IMR-90 (cell line): ENCODE data around the gene INTS3. TPM values are rescaled to one million over a fixed set of nuclear protein-coding genes. Genes with fewer than 3 reads are reported as not detected.
A peak's percentile ranks its signal among the peaks of the same experiment; 100 is the strongest.

Experiments used
- ATAC-seq: fragments of 200-7000 bp; cut with Tn5 transposase; 2 replicates; pipeline ENCODE4 v1.9.1; 2020; ENCODE audit warnings: low read depth, mild to moderate bottlenecking, moderate library complexity
- Bru-seq: library from RNA; stranded (reverse); fragments of 400-500 nt; gene quantifications from one replicate; lab custom pipeline; 2021; lab: Mats Ljungman, UMichigan
- BruChase-seq, 2 experiments: library from RNA; stranded (reverse); fragments of 400-500 nt; gene quantifications; one replicate each; lab custom pipeline; 2021; lab: Mats Ljungman, UMichigan
- BruUV-seq: library from RNA; stranded (reverse); fragments of 400-500 nt; replicated peaks from 2 replicates; lab custom pipeline; 2021; lab: Mats Ljungman, UMichigan
- CTCF ChIA-PET: fragments of 300-600 bp; formaldehyde crosslinking; extraction: SDS; loops from one replicate; lab custom pipeline; 2021; ENCODE audit warnings: antibody characterized with exemption; lab: Yijun Ruan, JAX
- POLR2A ChIA-PET: fragments of 300-600 bp; sonication (Branson Sonifier 250); formaldehyde crosslinking; loops from one replicate; lab custom pipeline; 2022; ENCODE audit warnings: antibody characterized with exemption; ENCODE audit not compliant: unreplicated experiment; lab: Charles Lee
- DNase-seq: peaks from one replicate; pipeline ENCODE4 v3.0.0; 2013
- H2AFZ ChIP-seq: replicated peaks from 2 replicates; pipeline ENCODE3; 2013; ENCODE audit warnings: low read length, mild to moderate bottlenecking; ENCODE audit not compliant: poor library complexity
- H2AK5ac ChIP-seq: 2 replicates; pipeline ENCODE4 v1.6.1; 2013; ENCODE audit warnings: low read depth, low read length, inconsistent platforms
- H2AK9ac ChIP-seq: replicated peaks from 2 replicates; pipeline ENCODE3; 2013; ENCODE audit warnings: mild to moderate bottlenecking, low read depth, low read length, moderate library complexity; ENCODE audit not compliant: poor library complexity
- H2BK120ac ChIP-seq: 2 replicates; pipeline ENCODE4 v1.6.1; 2013; ENCODE audit warnings: low read depth, low read length, inconsistent platforms
- H2BK15ac ChIP-seq: 3 replicates; pipeline ENCODE4 v1.6.1; 2013; ENCODE audit warnings: low read depth, low read length, inconsistent platforms
- H2BK20ac ChIP-seq: 2 replicates; pipeline ENCODE4 v1.6.1; 2013; ENCODE audit warnings: low read depth, mild to moderate bottlenecking, inconsistent platforms, low read length, moderate library complexity
- H2BK5ac ChIP-seq: 2 replicates; pipeline ENCODE4 v1.6.1; 2013; ENCODE audit warnings: mild to moderate bottlenecking, low read depth, low read length, inconsistent platforms; ENCODE audit not compliant: poor library complexity, severe bottlenecking
- H3K14ac ChIP-seq: replicated peaks from 2 replicates; pipeline ENCODE4 v1.6.1; 2013; ENCODE audit warnings: low read depth, low read length, inconsistent platforms
- H3K18ac ChIP-seq: 2 replicates; pipeline ENCODE4 v1.6.1; 2013; ENCODE audit warnings: low read depth, low read length, control low read depth
- H3K23ac ChIP-seq: 2 replicates; pipeline ENCODE4 v1.6.1; 2013; ENCODE audit warnings: low read depth, low read length, inconsistent platforms
- H3K27ac ChIP-seq: 2 replicates; pipeline ENCODE4 v1.5.1; 2013; ENCODE audit warnings: mild to moderate bottlenecking, control low read depth, low read length; ENCODE audit not compliant: insufficient read depth
- H3K27me3 ChIP-seq: 2 replicates; pipeline ENCODE4 v1.6.1; 2013; ENCODE audit warnings: low read length; ENCODE audit not compliant: control insufficient read depth, insufficient read depth
- H3K36me3 ChIP-seq: 2 replicates; pipeline ENCODE4 v1.6.1; 2013; ENCODE audit warnings: low read length, mixed read lengths; ENCODE audit not compliant: control insufficient read depth, insufficient read depth
- H3K4ac ChIP-seq: 2 replicates; pipeline ENCODE4 v1.6.1; 2013; ENCODE audit warnings: low read depth, low read length, inconsistent platforms
- H3K4me1 ChIP-seq: 2 replicates; pipeline ENCODE4 v1.6.1; 2013; ENCODE audit warnings: low read length, mixed read lengths; ENCODE audit not compliant: control insufficient read depth, insufficient read depth
- H3K4me2 ChIP-seq: 2 replicates; pipeline ENCODE4 v1.6.1; 2013; ENCODE audit warnings: low read depth, mild to moderate bottlenecking, control low read depth, low read length, moderate library complexity
- H3K4me3 ChIP-seq: 2 replicates; pipeline ENCODE4 v1.5.1; 2013; ENCODE audit warnings: low read depth, mild to moderate bottlenecking, control low read depth, low read length, moderate library complexity; ENCODE audit not compliant: insufficient read depth
- H3K56ac ChIP-seq: 2 replicates; pipeline ENCODE4 v1.6.1; 2013; ENCODE audit warnings: low read length, inconsistent platforms; ENCODE audit not compliant: insufficient read depth; ENCODE audit errors: extremely low read depth
- H3K79me1 ChIP-seq, 2 experiments: 2 replicates each; pipeline ENCODE4 v1.6.1; 2013; ENCODE audit warnings: low read length in 2 of 2, inconsistent platforms in 1 of 2, low read depth in 1 of 2
- H3K9ac ChIP-seq: 2 replicates; pipeline ENCODE4 v1.6.1; 2013; ENCODE audit warnings: low read depth, low read length, control low read depth
- H3K9me1 ChIP-seq: 2 replicates; pipeline ENCODE4 v1.6.1; 2013; ENCODE audit warnings: low read length, inconsistent platforms; ENCODE audit not compliant: insufficient read depth
- H3K9me3 ChIP-seq: 2 replicates; pipeline ENCODE4 v1.6.1; 2013; ENCODE audit warnings: low read length; ENCODE audit not compliant: control insufficient read depth, insufficient read depth
- H4K20me1 ChIP-seq: 2 replicates; pipeline ENCODE4 v1.6.1; 2013; ENCODE audit warnings: low read length, inconsistent platforms; ENCODE audit not compliant: insufficient read depth
- H4K5ac ChIP-seq: 2 replicates; pipeline ENCODE4 v1.6.1; 2013; ENCODE audit warnings: mild to moderate bottlenecking, low read depth, low read length, control low read depth
- H4K8ac ChIP-seq, 2 experiments: 2 replicates each; pipeline ENCODE4 v1.6.1; 2013; ENCODE audit warnings: low read depth in 2 of 2, low read length in 2 of 2, control low read depth in 1 of 2, inconsistent platforms in 1 of 2
- H4K91ac ChIP-seq: 2 replicates; pipeline ENCODE4 v1.6.1; 2013; ENCODE audit warnings: low read depth, low read length, inconsistent platforms; ENCODE audit not compliant: insufficient read depth
- CEBPB ChIP-seq: IDR thresholded peaks from 2 replicates; pipeline ENCODE4 v1.6.1; 2012; ENCODE audit warnings: low read depth, low read length, improper control_type of control experiment
- CHD1 ChIP-seq: IDR thresholded peaks from 2 replicates; pipeline ENCODE4 v1.6.1; 2012; ENCODE audit warnings: low read depth, low read length, improper control_type of control experiment
- FOS ChIP-seq: fragments of 150-350 bp; IDR thresholded peaks from 2 replicates; pipeline ENCODE4 v1.6.1; 2016; ENCODE audit warnings: low read depth, low read length
- MAFK ChIP-seq: IDR thresholded peaks from 2 replicates; pipeline ENCODE4 v1.6.1; 2012; ENCODE audit warnings: low read depth, low read length, improper control_type of control experiment
- MXI1 ChIP-seq: IDR thresholded peaks from 2 replicates; pipeline ENCODE4 v1.6.1; 2012; ENCODE audit warnings: low read depth, mild to moderate bottlenecking, low read length, moderate library complexity, borderline replicate concordance
- POLR2A ChIP-seq: IDR thresholded peaks from 2 replicates; pipeline ENCODE4 v1.6.1; 2012; ENCODE audit warnings: mild to moderate bottlenecking, low read depth, low read length
- WGBS, 2 experiments: methylation state at CpG; one replicate each; pipeline versions ENCODE4 v1.1.5 to v1.1.7; 2013; ENCODE audit warnings: missing lambda C conversion rate in 2 of 2; ENCODE audit not compliant: insufficient read length in 1 of 2; ENCODE audit errors: extremely low coverage in 2 of 2; 5-methylcytosine and 5-hydroxymethylcytosine counted together
- dilution Hi-C: fragments of 300-500 bp; cut with HindIII; formaldehyde crosslinking; loops from one replicate; pipeline ENCODE4 v1.14.3; 2018; ENCODE audit warnings: low sequenced_read_pairs; ENCODE audit not compliant: unreplicated experiment
- in situ Hi-C: fragments of 300-500 bp; cut with MboI; formaldehyde crosslinking; loops from 3 replicates; pipeline ENCODE4 v1.14.3; 2019; ENCODE audit warnings: low sequenced_read_pairs, inconsistent platforms, mixed read lengths
- intact Hi-C: fragments of 100-400 bp; cut with micrococcal nuclease; formaldehyde crosslinking; loops from 2 replicates; pipeline ENCODE4 v1.10.0; 2022
- long read RNA-seq: library from polyadenylated mRNA; unstranded; transcript quantifications from one replicate; pipeline ENCODE4 v2.0.0, GENCODE V29; 2021; ENCODE audit not compliant: unreplicated experiment
- polyA plus RNA-seq, 3 experiments: library from polyadenylated mRNA; depleted of rRNA; stranded (reverse); fragments of >200 nt; gene quantifications; 2 replicates each; pipeline ENCODE4 v1.2.3, GENCODE V29; 2012; ENCODE audit warnings: low replicate concordance in 1 of 3
- total RNA-seq: library from RNA; depleted of rRNA; stranded (reverse); fragments of >200 nt; gene quantifications from 2 replicates; pipeline ENCODE4 v1.2.3, GENCODE V29; 2012; rRNA removed
- TF ChIP-seq, protein P1 (sequence below): conservative IDR thresholded peaks from 2 replicates; pipeline ENCODE4 v1.5.1; 2012; ENCODE audit warnings: mild to moderate bottlenecking, low read depth, low read length, improper control_type of control experiment
- TF ChIP-seq, protein P2 (sequence below): fragments of 150-350 bp; IDR thresholded peaks from 2 replicates; pipeline ENCODE4 v1.6.1; 2017; ENCODE audit warnings: mild to moderate bottlenecking, antibody characterized with exemption, low read length, low read depth

INTS3 gene, protein sequence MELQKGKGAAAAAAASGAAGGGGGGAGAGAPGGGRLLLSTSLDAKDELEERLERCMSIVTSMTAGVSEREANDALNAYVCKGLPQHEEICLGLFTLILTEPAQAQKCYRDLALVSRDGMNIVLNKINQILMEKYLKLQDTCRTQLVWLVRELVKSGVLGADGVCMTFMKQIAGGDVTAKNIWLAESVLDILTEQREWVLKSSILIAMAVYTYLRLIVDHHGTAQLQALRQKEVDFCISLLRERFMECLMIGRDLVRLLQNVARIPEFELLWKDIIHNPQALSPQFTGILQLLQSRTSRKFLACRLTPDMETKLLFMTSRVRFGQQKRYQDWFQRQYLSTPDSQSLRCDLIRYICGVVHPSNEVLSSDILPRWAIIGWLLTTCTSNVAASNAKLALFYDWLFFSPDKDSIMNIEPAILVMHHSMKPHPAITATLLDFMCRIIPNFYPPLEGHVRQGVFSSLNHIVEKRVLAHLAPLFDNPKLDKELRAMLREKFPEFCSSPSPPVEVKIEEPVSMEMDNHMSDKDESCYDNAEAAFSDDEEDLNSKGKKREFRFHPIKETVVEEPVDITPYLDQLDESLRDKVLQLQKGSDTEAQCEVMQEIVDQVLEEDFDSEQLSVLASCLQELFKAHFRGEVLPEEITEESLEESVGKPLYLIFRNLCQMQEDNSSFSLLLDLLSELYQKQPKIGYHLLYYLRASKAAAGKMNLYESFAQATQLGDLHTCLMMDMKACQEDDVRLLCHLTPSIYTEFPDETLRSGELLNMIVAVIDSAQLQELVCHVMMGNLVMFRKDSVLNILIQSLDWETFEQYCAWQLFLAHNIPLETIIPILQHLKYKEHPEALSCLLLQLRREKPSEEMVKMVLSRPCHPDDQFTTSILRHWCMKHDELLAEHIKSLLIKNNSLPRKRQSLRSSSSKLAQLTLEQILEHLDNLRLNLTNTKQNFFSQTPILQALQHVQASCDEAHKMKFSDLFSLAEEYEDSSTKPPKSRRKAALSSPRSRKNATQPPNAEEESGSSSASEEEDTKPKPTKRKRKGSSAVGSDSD
- total RNA-seq, result 28.1 and 33.5 TPM in 2 replicates
- 53.9 and 59.4 TPM in 2 replicates for polyA plus RNA-seq (2012; rRNA removed)
- polyA plus RNA-seq (2012; cell fraction: cytosol; rRNA removed), result 27.3 and 29.3 TPM in 2 replicates
- 367 and 440 TPM in 2 replicates for polyA plus RNA-seq (2012; cell fraction: nucleus; rRNA removed; ENCODE audit: low replicate concordance)
- Bru-seq, nascent RNA, result percentile 73 among the genes with signal in this experiment
- percentile 91 among the genes with signal in this experiment for BruChase-seq, experiment 1, labeled RNA remaining after a 6-hour chase
- BruChase-seq, experiment 2, labeled RNA remaining after a 2-hour chase, result percentile 87 among the genes with signal in this experiment
- long read RNA-seq, full-length matches to known transcripts, result 3 of 36 reads
- long read RNA-seq, partial matches to known transcripts, result 19 of 36 reads
- long read RNA-seq, other reads (novel, unspliced or antisense), result 14 of 36 reads

DNA sequence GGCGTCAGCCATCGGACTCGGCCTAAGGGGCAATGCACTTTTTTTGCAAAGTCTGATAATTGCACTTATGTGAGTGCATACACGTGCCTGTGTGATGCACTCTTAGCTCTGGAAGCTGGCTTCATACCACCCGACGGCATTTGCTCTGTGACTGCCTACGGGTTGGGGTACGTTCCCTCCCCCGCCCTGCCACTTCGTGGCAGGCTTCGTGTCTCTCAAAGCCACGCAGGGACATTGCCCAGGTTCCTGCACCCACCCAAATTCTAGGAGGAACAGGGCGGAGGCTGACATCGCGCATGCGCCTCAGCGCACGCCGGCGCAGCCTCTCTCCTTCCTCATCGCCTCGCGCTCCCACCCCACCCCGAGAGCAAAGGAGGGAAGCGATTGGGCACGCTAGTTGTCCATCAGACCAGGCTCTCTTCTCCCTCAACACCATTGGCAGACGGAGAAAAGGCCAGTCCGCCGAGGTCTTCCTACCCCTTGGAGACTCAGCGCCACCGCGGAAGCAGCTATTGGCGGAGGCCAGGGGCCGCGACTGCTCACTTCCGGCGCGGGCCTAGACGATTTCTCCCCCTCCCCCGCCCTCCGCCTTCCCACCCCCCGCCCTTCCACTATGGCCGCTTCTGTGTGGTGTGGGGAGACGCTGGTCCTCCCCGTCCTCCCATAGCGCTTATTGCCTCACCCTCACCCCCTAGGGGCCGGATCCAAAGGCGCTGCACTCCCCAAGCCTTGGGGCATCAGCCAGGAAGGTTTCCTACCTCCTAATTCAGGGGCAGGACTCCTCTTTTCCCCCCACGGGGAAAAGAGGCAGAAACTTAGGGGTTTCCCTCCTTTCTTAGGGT is at the start of gene INTS3:
INTS3 (plus strand) TSS at position 588 of the 842 bp plus-strand sequence. CDS start 585 bp downstream, outside the sequence.
- Histone ChIP-seq H3K9me1 (peaks cover 6% of the 10 kb centered on the region), H2BK20ac (peak within 1 kb of the TSS; percentile 55), H2AK9ac (peak within 1 kb of the TSS; percentile 100), H3K4me3 (peak within 1 kb of the TSS; percentile 74), H3K9ac (peak within 1 kb of the TSS; percentile 97), H3K56ac (peak within 1 kb of the TSS; percentile 97), H4K8ac (peak within 1 kb of the TSS; percentile 98 to 99), H2BK5ac (peak within 1 kb of the TSS; percentile 96), H2BK120ac (peak within 1 kb of the TSS; percentile 85), H4K20me1 (no peaks in the 10 kb centered on the region), H3K4ac (peak within 1 kb of the TSS; percentile 99), H3K27me3 (no peaks in the 10 kb centered on the region), H3K14ac (peak within 1 kb of the TSS; percentile 100), H2AK5ac (peak within 1 kb of the TSS; percentile 99), H3K23ac (peak within 1 kb of the TSS; percentile 98), H3K18ac (peak within 1 kb of the TSS; percentile 74), H3K36me3 (no peaks in the 10 kb centered on the region), H2BK15ac (peak within 1 kb of the TSS; percentile 67; the same call in 1 of the 3 replicates), H3K79me1 (peaks cover 7 to 35% of the 10 kb centered on the region in 2 experiments), H4K91ac (peak within 1 kb of the TSS; percentile 98), H3K4me2 (peak within 1 kb of the TSS; percentile 97), H2AFZ (peak within 1 kb of the TSS; percentile 100), H4K5ac (peak within 1 kb of the TSS; percentile 99), H3K4me1 (peaks cover 3% of the 10 kb centered on the region; the same call in 1 of the 2 replicates), H3K9me3 (no peaks in the 10 kb centered on the region), H3K27ac (peak within 1 kb of the TSS; percentile 95)
- peak; percentile 100 for DNase-seq
- no TSS peak for BruUV-seq
- dilution Hi-C loops (no loop called here), intact Hi-C loops (no loop called here), in situ Hi-C loops (no loop called here)
- 1% methylated on average over 16 of the region's 49 CpGs; no CpG with 5 or more reads in 1 of the 2 experiments for WGBS, 2 experiments
- POLR2A ChIA-PET, result interaction anchor here (0.6 to 1.0 kb wide), 5 partner anchors 8 to 263 kb away, joined by 3 to 11 read pairs (median 6); no protein-coding TSS in a partner anchor
- peak; percentile 100 for ATAC-seq
- CTCF ChIA-PET, result interaction anchor here (1.2 kb wide), 1 partner anchor 15 kb away, joined by 4 read pairs; no protein-coding TSS in a partner anchor
- TF ChIP-seq CHD1 (no peak), FOS (no peak), POLR2A (peak; percentile 52; the same call in 1 of the 2 replicates), MAFK (no peak), MXI1 (no peak), CEBPB (0 out of 2 replicates have a peak, but pooled peaks have one; percentile 9)
- TF ChIP-seq, protein P1, sequence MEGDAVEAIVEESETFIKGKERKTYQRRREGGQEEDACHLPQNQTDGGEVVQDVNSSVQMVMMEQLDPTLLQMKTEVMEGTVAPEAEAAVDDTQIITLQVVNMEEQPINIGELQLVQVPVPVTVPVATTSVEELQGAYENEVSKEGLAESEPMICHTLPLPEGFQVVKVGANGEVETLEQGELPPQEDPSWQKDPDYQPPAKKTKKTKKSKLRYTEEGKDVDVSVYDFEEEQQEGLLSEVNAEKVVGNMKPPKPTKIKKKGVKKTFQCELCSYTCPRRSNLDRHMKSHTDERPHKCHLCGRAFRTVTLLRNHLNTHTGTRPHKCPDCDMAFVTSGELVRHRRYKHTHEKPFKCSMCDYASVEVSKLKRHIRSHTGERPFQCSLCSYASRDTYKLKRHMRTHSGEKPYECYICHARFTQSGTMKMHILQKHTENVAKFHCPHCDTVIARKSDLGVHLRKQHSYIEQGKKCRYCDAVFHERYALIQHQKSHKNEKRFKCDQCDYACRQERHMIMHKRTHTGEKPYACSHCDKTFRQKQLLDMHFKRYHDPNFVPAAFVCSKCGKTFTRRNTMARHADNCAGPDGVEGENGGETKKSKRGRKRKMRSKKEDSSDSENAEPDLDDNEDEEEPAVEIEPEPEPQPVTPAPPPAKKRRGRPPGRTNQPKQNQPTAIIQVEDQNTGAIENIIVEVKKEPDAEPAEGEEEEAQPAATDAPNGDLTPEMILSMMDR, result no peak
- TF ChIP-seq, protein P2, sequence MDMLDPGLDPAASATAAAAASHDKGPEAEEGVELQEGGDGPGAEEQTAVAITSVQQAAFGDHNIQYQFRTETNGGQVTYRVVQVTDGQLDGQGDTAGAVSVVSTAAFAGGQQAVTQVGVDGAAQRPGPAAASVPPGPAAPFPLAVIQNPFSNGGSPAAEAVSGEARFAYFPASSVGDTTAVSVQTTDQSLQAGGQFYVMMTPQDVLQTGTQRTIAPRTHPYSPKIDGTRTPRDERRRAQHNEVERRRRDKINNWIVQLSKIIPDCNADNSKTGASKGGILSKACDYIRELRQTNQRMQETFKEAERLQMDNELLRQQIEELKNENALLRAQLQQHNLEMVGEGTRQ, result no peak
